ENCODE results near the gene GPRC5C. TPM values are rescaled to one million over a fixed set of nuclear protein-coding genes. Genes with fewer than 3 reads are reported as not detected.
A peak's percentile ranks its signal among the peaks of the same experiment; 100 is the strongest.

The GPRC5C gene
- total and polyA plus RNA-seq, 2 of the 13 experiments (the other 11 are each of a cell fraction or from before 2014, with no cell fraction given): 85.6 to 300 TPM

GRCh38 chr17:74427048-74427762, 4.7 kb upstream of the GPRC5C start (continued):
- TF ChIP-seq ARID5B (CRISPR knock-in tag; IDR thresholded peaks at IDR 0.05) (peak; percentile 83), ZNF7 (CRISPR knock-in tag; IDR thresholded peaks at IDR 0.05) (no peak), ISL2 (CRISPR knock-in tag; IDR thresholded peaks at IDR 0.05) (peak; percentile 56; the same call in 1 of the 2 replicates), CHD2 (IDR thresholded peaks at IDR 0.05; ENCODE audit: low read depth, low read length) (0 out of 2 replicates have a peak, but pooled peaks have one; percentile 26), ZNF790 (CRISPR knock-in tag; IDR thresholded peaks at IDR 0.05; ENCODE audit: borderline replicate concordance) (no peak), ZNF264 (CRISPR knock-in tag; IDR thresholded peaks at IDR 0.05) (0 out of 2 replicates have a peak, but pooled peaks have one; percentile 14), SMYD3 (CRISPR knock-in tag; IDR thresholded peaks at IDR 0.05) (peak; percentile 53; the same call in 1 of the 2 replicates), KLF13 (CRISPR knock-in tag; IDR thresholded peaks at IDR 0.05) (no peak), KAT7 (CRISPR knock-in tag; IDR thresholded peaks at IDR 0.05; ENCODE audit: borderline replicate concordance) (0 out of 2 replicates have a peak, but pooled peaks have one; percentile 25), HNRNPH1 (optimal IDR thresholded peaks at IDR 0.05; ENCODE audit: low read depth, low read length) (peak; percentile 49), ETV5 (CRISPR knock-in tag; IDR thresholded peaks at IDR 0.05; ENCODE audit: borderline replicate concordance) (peak; percentile 91), GABPA (IDR thresholded peaks at IDR 0.05; ENCODE audit: low read depth, low read length) (peak; percentile 34; the same call in 1 of the 2 replicates), GABPA (CRISPR knock-in tag; IDR thresholded peaks at IDR 0.05; ENCODE audit: low read depth) (peak; percentile 82), MTF2 (CRISPR knock-in tag; IDR thresholded peaks at IDR 0.05; ENCODE audit: borderline replicate concordance) (no peak), ZNF18 (CRISPR knock-in tag; IDR thresholded peaks at IDR 0.05; ENCODE audit: insufficient replicate concordance) (peak; percentile 93), ZNF263 (CRISPR knock-in tag; IDR thresholded peaks at IDR 0.05) (peak; percentile 96), MYNN (CRISPR knock-in tag; IDR thresholded peaks at IDR 0.05; ENCODE audit: low read depth) (no peak), RXRB (CRISPR knock-in tag; IDR thresholded peaks at IDR 0.05; ENCODE audit: borderline replicate concordance) (peak; percentile 71), SIX4 (CRISPR knock-in tag; IDR thresholded peaks at IDR 0.05) (peak; percentile 85), ZNF598 (CRISPR knock-in tag; IDR thresholded peaks at IDR 0.05; ENCODE audit: borderline replicate concordance) (peak; percentile 90; the same call in 1 of the 2 replicates), RNF219 (CRISPR knock-in tag; IDR thresholded peaks at IDR 0.05) (no peak), ZNF232 (CRISPR knock-in tag; IDR thresholded peaks at IDR 0.05; ENCODE audit: borderline replicate concordance) (peak; percentile 69; the same call in 1 of the 2 replicates), ZBTB7B (CRISPR knock-in tag; IDR thresholded peaks at IDR 0.05) (peak; percentile 61; the same call in 1 of the 2 replicates)

Data from HepG2 (cell line).